ENCODE measurements around the gene KHDRBS2. TPM values are rescaled to one million over a fixed set of nuclear protein-coding genes. Genes with fewer than 3 reads are reported as not detected.

KHDRBS2 gene
- total RNA-seq, 1 donor from 2014 or later: not detected

GRCh38 chr6:62035952-62036351 lies 250.1 kb downstream of the KHDRBS2 start:
- Mint-ChIP-seq H3K4me3 (ENCODE audit: unreplicated experiment) (no peak overlapping the region), H3K4me1 (ENCODE audit: unreplicated experiment) (no peaks in the 10 kb centered on the region), H3K36me3 (ENCODE audit: low read depth, unreplicated experiment) (no peaks in the 10 kb centered on the region), H3K27ac (ENCODE audit: unreplicated experiment) (no peak overlapping the region), H3K9me3 (ENCODE audit: unreplicated experiment) (no peaks in the 10 kb centered on the region), H3K27me3 (ENCODE audit: unreplicated experiment) (no peaks in the 10 kb centered on the region)
- TF ChIP-seq, protein P1, sequence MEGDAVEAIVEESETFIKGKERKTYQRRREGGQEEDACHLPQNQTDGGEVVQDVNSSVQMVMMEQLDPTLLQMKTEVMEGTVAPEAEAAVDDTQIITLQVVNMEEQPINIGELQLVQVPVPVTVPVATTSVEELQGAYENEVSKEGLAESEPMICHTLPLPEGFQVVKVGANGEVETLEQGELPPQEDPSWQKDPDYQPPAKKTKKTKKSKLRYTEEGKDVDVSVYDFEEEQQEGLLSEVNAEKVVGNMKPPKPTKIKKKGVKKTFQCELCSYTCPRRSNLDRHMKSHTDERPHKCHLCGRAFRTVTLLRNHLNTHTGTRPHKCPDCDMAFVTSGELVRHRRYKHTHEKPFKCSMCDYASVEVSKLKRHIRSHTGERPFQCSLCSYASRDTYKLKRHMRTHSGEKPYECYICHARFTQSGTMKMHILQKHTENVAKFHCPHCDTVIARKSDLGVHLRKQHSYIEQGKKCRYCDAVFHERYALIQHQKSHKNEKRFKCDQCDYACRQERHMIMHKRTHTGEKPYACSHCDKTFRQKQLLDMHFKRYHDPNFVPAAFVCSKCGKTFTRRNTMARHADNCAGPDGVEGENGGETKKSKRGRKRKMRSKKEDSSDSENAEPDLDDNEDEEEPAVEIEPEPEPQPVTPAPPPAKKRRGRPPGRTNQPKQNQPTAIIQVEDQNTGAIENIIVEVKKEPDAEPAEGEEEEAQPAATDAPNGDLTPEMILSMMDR (IDR thresholded peaks at IDR 0.05; ENCODE audit: unreplicated experiment): no peak
- DNase-seq (ENCODE audit: low spot score): no peak

GRCh38 chr6:62013719-62014118 lies 272.3 kb downstream of the KHDRBS2 start:
- TF ChIP-seq, protein P1 (IDR thresholded peaks at IDR 0.05; ENCODE audit: unreplicated experiment): no peak
- Mint-ChIP-seq H3K27me3 (ENCODE audit: unreplicated experiment) (no peaks in the 10 kb centered on the region), H3K27ac (ENCODE audit: unreplicated experiment) (no peak overlapping the region)

DNA sequence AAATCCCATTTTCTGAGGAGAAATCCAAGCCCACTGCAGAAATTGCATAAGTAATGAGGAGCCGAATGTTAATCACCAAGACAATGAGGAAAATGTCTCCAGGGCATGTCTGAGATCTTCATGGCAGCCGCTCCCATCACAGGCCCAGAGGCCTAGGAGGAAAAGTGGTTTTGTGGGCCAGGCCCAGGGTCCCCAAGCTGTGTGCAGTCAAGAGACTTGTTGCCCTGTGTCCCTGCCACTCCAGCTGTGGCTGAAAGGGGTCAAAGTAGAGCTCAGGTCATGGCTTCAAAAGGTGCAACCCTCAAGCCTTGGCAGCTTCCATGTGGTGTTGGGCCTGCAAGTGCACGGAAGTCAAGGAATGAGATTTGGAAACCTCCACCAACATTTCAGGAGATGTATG lies 276.6 kb downstream of the KHDRBS2 start:
- Mint-ChIP-seq H3K36me3 (ENCODE audit: low read depth, unreplicated experiment) (no peaks in the 10 kb centered on the region), H3K4me1 (ENCODE audit: unreplicated experiment) (no peaks in the 10 kb centered on the region), H3K9me3 (ENCODE audit: unreplicated experiment) (no peaks in the 10 kb centered on the region), H3K27ac (ENCODE audit: unreplicated experiment) (no peak overlapping the region), H3K27me3 (ENCODE audit: unreplicated experiment) (no peaks in the 10 kb centered on the region), H3K4me3 (ENCODE audit: unreplicated experiment) (no peak overlapping the region)
- no peak for DNase-seq (ENCODE audit: low spot score)
- TF ChIP-seq, protein P1 (IDR thresholded peaks at IDR 0.05; ENCODE audit: unreplicated experiment): no peak

More at GRCh38 chr6:62013719-62014118, 272.3 kb downstream of the KHDRBS2 start:
- Mint-ChIP-seq H3K36me3 (ENCODE audit: low read depth, unreplicated experiment) (no peaks in the 10 kb centered on the region), H3K4me1 (ENCODE audit: unreplicated experiment) (no peaks in the 10 kb centered on the region), H3K9me3 (ENCODE audit: unreplicated experiment) (no peaks in the 10 kb centered on the region), H3K4me3 (ENCODE audit: unreplicated experiment) (no peak overlapping the region)
- no peak for DNase-seq (ENCODE audit: low spot score)

GRCh38 chr6:61989616-61990015 lies 296.4 kb downstream of the KHDRBS2 start:
- Mint-ChIP-seq H3K27me3 (ENCODE audit: unreplicated experiment) (peaks cover 3% of the 10 kb centered on the region), H3K4me3 (ENCODE audit: unreplicated experiment) (no peak overlapping the region), H3K36me3 (ENCODE audit: low read depth, unreplicated experiment) (no peaks in the 10 kb centered on the region), H3K4me1 (ENCODE audit: unreplicated experiment) (no peaks in the 10 kb centered on the region), H3K9me3 (ENCODE audit: unreplicated experiment) (no peaks in the 10 kb centered on the region), H3K27ac (ENCODE audit: unreplicated experiment) (no peak overlapping the region)
- DNase-seq (ENCODE audit: low spot score): no peak
- TF ChIP-seq, protein P1 (IDR thresholded peaks at IDR 0.05; ENCODE audit: unreplicated experiment): no peak

GRCh38 chr6:61980622-61981021 lies 305.4 kb downstream of the KHDRBS2 start:
- TF ChIP-seq, protein P1 (IDR thresholded peaks at IDR 0.05; ENCODE audit: unreplicated experiment): no peak
- Mint-ChIP-seq H3K27ac (ENCODE audit: unreplicated experiment) (no peak overlapping the region), H3K4me1 (ENCODE audit: unreplicated experiment) (no peaks in the 10 kb centered on the region), H3K36me3 (ENCODE audit: low read depth, unreplicated experiment) (no peaks in the 10 kb centered on the region), H3K27me3 (ENCODE audit: unreplicated experiment) (no peaks in the 10 kb centered on the region), H3K9me3 (ENCODE audit: unreplicated experiment) (no peaks in the 10 kb centered on the region), H3K4me3 (ENCODE audit: unreplicated experiment) (no peak overlapping the region)
- no peak for DNase-seq (ENCODE audit: low spot score)

Measured in endothelial cell (in vitro differentiated cells).